Endothelial cell of umbilical vein (primary cell): ENCODE data around the gene CDT1.

ENCODE experiments used
- EZH2 ChIP-seq: IDR thresholded peaks from 2 replicates; pipeline ENCODE4 v1.6.1; 2012; ENCODE audit warnings: borderline replicate concordance, low read depth, mild to moderate bottlenecking, moderate library complexity, low read length, inconsistent platforms; ENCODE audit not compliant: severe bottlenecking
- POLR2A ChIP-seq: IDR thresholded peaks from 2 replicates; pipeline ENCODE4 v1.6.1; 2012; ENCODE audit warnings: low read depth, mild to moderate bottlenecking, control low read depth, low read length
- POLR2AphosphoS5 ChIP-seq: IDR thresholded peaks from 2 replicates; pipeline ENCODE4 v1.6.1; 2012; ENCODE audit warnings: low read depth, mild to moderate bottlenecking, control low read depth, low read length, moderate library complexity; ENCODE audit not compliant: insufficient read depth
- TF ChIP-seq, protein P1 (sequence below), 2 donors: IDR thresholded peaks; 1 replicate in 1 of 2; 2 replicates in 1 of 2; pipeline ENCODE4 v1.5.1; 2011; ENCODE audit warnings: low read length in 2 of 2, mild to moderate bottlenecking in 2 of 2, moderate library complexity in 2 of 2, control low read depth in 1 of 2, inconsistent platforms in 1 of 2, low read depth in 1 of 2; ENCODE audit not compliant: insufficient read depth in 1 of 2; ENCODE audit errors: extremely low read depth in 1 of 2

DNA sequence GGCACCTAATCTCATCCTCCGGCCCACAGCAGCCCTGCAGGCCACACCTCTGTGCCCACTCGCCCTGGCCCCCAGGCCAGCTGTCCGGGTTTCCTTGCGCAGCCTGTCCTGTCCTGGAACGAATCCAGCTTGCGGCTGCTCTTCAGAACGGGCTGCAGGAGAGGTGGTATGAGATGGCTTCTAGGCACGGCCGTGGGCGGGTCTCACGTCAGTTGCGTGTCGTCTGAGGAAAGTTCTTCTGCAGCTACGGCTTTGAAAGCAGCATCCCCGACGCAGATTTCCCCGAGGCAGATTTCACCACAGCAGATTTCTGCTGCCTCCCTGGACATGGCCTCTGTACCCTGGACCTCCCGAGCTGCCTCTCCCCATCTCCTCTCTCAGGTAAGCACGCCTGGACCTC is 35.0 kb downstream of the CDT1 start:
- TF ChIP-seq, protein P1, sequence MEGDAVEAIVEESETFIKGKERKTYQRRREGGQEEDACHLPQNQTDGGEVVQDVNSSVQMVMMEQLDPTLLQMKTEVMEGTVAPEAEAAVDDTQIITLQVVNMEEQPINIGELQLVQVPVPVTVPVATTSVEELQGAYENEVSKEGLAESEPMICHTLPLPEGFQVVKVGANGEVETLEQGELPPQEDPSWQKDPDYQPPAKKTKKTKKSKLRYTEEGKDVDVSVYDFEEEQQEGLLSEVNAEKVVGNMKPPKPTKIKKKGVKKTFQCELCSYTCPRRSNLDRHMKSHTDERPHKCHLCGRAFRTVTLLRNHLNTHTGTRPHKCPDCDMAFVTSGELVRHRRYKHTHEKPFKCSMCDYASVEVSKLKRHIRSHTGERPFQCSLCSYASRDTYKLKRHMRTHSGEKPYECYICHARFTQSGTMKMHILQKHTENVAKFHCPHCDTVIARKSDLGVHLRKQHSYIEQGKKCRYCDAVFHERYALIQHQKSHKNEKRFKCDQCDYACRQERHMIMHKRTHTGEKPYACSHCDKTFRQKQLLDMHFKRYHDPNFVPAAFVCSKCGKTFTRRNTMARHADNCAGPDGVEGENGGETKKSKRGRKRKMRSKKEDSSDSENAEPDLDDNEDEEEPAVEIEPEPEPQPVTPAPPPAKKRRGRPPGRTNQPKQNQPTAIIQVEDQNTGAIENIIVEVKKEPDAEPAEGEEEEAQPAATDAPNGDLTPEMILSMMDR (IDR thresholded peaks at IDR 0.05; ENCODE audit: extremely low read depth in 1 of 2, insufficient read depth in 1 of 2, low read depth in 1 of 2, low read length in 2 of 2), result no peak
- TF ChIP-seq POLR2A (no peak), POLR2AphosphoS5 (no peak), EZH2 (no peak)
